ENCODE measurements around the gene SMIM30. TPM values are rescaled to one million over a fixed set of nuclear protein-coding genes. Genes with fewer than 3 reads are reported as not detected.

SMIM30 gene
- total and polyA plus RNA-seq, 2 experiments from 2014 or later = 74.0 to 92.0 TPM

GRCh38 chr7:113092762-113093161 is 25.6 kb downstream of the SMIM30 start:
- Histone ChIP-seq H3K27me3 (no peaks in the 10 kb centered on the region), H3K27ac (no peak overlapping the region), H4K20me1 (ENCODE audit: insufficient read depth, poor library complexity, severe bottlenecking) (no peaks in the 10 kb centered on the region), H3K4me3 (no peak overlapping the region), H3K79me2 (no peaks in the 10 kb centered on the region), H3K9me3 (ENCODE audit: low read depth) (no peaks in the 10 kb centered on the region), H3K4me2 (no peak overlapping the region), H3K36me3 (replicated peaks; ENCODE audit: insufficient read depth, low read depth) (no peaks in the 10 kb centered on the region), H3K9me2 (replicated peaks; ENCODE audit: insufficient read depth) (no peaks in the 10 kb centered on the region), H3K4me1 (ENCODE audit: insufficient read depth) (no peaks in the 10 kb centered on the region), H2AFZ (no peak overlapping the region)
- no peak for TF ChIP-seq EZH2 (IDR thresholded peaks at IDR 0.05; ENCODE audit: borderline replicate concordance)
- DNase-seq (ENCODE audit: low spot score) = no peak
- WGBS (ENCODE audit: low lambda C conversion rate, missing lambda C conversion rate) = 60% methylated on average over 1 of the region's 1 CpG

- H3K27ac ChIP-seq = peak overlapping the region; percentile 88
- H3K79me2 ChIP-seq = no peaks in the 10 kb centered on the region
- H3K4me3 ChIP-seq = no peak overlapping the region
- H2AFZ ChIP-seq = peak overlapping the region; percentile 74
- H3K9me2 ChIP-seq (replicated peaks; ENCODE audit: insufficient read depth) = no peaks in the 10 kb centered on the region
- H3K4me2 ChIP-seq = peak overlapping the region; percentile 90
- no peaks in the 10 kb centered on the region for H3K36me3 ChIP-seq (replicated peaks; ENCODE audit: insufficient read depth, low read depth)
- 55% methylated on average over 15 of the region's 15 CpGs for WGBS (ENCODE audit: low lambda C conversion rate, missing lambda C conversion rate)
- H4K20me1 ChIP-seq (ENCODE audit: insufficient read depth, poor library complexity, severe bottlenecking) = no peaks in the 10 kb centered on the region
- peak; percentile 41 for DNase-seq (ENCODE audit: low spot score)
- no peak for TF ChIP-seq EZH2phosphoT487 (IDR thresholded peaks at IDR 0.05; ENCODE audit: low read depth, severe bottlenecking, unreplicated experiment)
- no peaks in the 10 kb centered on the region for H3K9me3 ChIP-seq (ENCODE audit: low read depth)
- peaks cover 7% of the 10 kb centered on the region for H3K27me3 ChIP-seq
- no peaks in the 10 kb centered on the region for H3K4me1 ChIP-seq (ENCODE audit: insufficient read depth)
Measured at GRCh38 chr7:113087071-113087998, 31.0 kb downstream of the SMIM30 start.

GRCh38 chr7:113086431-113086888 is 31.9 kb downstream of the SMIM30 start, which contains the start of gene GPR85:
Gene GPR85, minus strand, starts transcription at chr7:113086827. Its CDS starts 2,106 bp downstream, at chr7:113084721.
- H3K79me2 ChIP-seq = no peaks in the 10 kb centered on the region
- no peaks in the 10 kb centered on the region for H3K4me1 ChIP-seq (ENCODE audit: insufficient read depth)
- peak within 1 kb of the TSS; percentile 74 for H2AFZ ChIP-seq
- H3K9me2 ChIP-seq (replicated peaks; ENCODE audit: insufficient read depth) = no peaks in the 10 kb centered on the region
- TF ChIP-seq EZH2phosphoT487 (IDR thresholded peaks at IDR 0.05; ENCODE audit: low read depth, severe bottlenecking, unreplicated experiment) (no peak), CTCF (IDR thresholded peaks at IDR 0.05; ENCODE audit: poor library complexity) (no peak), EZH2 (IDR thresholded peaks at IDR 0.05; ENCODE audit: borderline replicate concordance) (no peak)
- peak; percentile 90 for DNase-seq (ENCODE audit: low spot score)
- no peaks in the 10 kb centered on the region for H3K9me3 ChIP-seq (ENCODE audit: low read depth)
- 2% methylated on average over 24 of the region's 29 CpGs for WGBS (ENCODE audit: low lambda C conversion rate, missing lambda C conversion rate)
- H3K27ac ChIP-seq = peak within 1 kb of the TSS; percentile 88
- H3K4me2 ChIP-seq = peak within 1 kb of the TSS; percentile 90
- no peaks in the 10 kb centered on the region for H3K36me3 ChIP-seq (replicated peaks; ENCODE audit: insufficient read depth, low read depth)
- H4K20me1 ChIP-seq (ENCODE audit: insufficient read depth, poor library complexity, severe bottlenecking) = no peaks in the 10 kb centered on the region
- H3K4me3 ChIP-seq = peak within 1 kb of the TSS; percentile 40
- H3K27me3 ChIP-seq = peaks cover 7% of the 10 kb centered on the region

- no peaks in the 10 kb centered on the region for H3K9me2 ChIP-seq (replicated peaks; ENCODE audit: insufficient read depth)
- TF ChIP-seq EZH2 (IDR thresholded peaks at IDR 0.05; ENCODE audit: borderline replicate concordance) = no peak
- no peak for TF ChIP-seq EZH2phosphoT487 (IDR thresholded peaks at IDR 0.05; ENCODE audit: low read depth, severe bottlenecking, unreplicated experiment)
- no peak for TF ChIP-seq CTCF (IDR thresholded peaks at IDR 0.05; ENCODE audit: poor library complexity)
- peaks cover 7% of the 10 kb centered on the region for H3K27me3 ChIP-seq
- 52% methylated on average over 16 of the region's 16 CpGs for WGBS (ENCODE audit: low lambda C conversion rate, missing lambda C conversion rate)
- H2AFZ ChIP-seq = peak overlapping the region; percentile 39
- DNase-seq (ENCODE audit: low spot score) = no peak
- no peaks in the 10 kb centered on the region for H3K9me3 ChIP-seq (ENCODE audit: low read depth)
- no peaks in the 10 kb centered on the region for H3K4me1 ChIP-seq (ENCODE audit: insufficient read depth)
- no peak overlapping the region for H3K27ac ChIP-seq
- peak overlapping the region; percentile 90 for H3K4me2 ChIP-seq
- no peaks in the 10 kb centered on the region for H3K79me2 ChIP-seq
- H4K20me1 ChIP-seq (ENCODE audit: insufficient read depth, poor library complexity, severe bottlenecking) = no peaks in the 10 kb centered on the region
- no peaks in the 10 kb centered on the region for H3K36me3 ChIP-seq (replicated peaks; ENCODE audit: insufficient read depth, low read depth)
- H3K4me3 ChIP-seq = peak overlapping the region; percentile 40
Measured at GRCh38 chr7:113085781-113086390, 32.5 kb downstream of the SMIM30 start.

Measured in hepatocyte (in vitro differentiated cells).